Measurements from ENCODE around the gene ENPP1. TPM values are rescaled to one million over a fixed set of nuclear protein-coding genes. Genes with fewer than 3 reads are reported as not detected.

The ENPP1 gene
- total and polyA plus RNA-seq, 8 donors: 1.6 to 2.5 (median 2.0) TPM

GRCh38 chr6:131916847-131917246, 109.0 kb downstream of the ENPP1 start:
- TF ChIP-seq CTCF (IDR thresholded peaks at IDR 0.05): no peak
- ATAC-seq: no peak
- intact Hi-C loops (cut with DNase I): no loop called here

GRCh38 chr6:131917318-131917717, 109.5 kb downstream of the ENPP1 start:
- no peaks in the 10 kb centered on the region for H3K4me1 ChIP-seq
- no peaks in the 10 kb centered on the region for H3K9me3 ChIP-seq
- peaks cover 10 to 39% of the 10 kb centered on the region in 2 donors for H3K27me3 ChIP-seq
- intact Hi-C loops (cut with DNase I): no loop called here
- DNase-seq (no peak), ATAC-seq (no peak)
- no peaks in the 10 kb centered on the region for H3K36me3 ChIP-seq
- H3K4me3 ChIP-seq: no peak overlapping the region
- TF ChIP-seq CTCF (IDR thresholded peaks at IDR 0.05): no peak
- H3K27ac ChIP-seq: no peak overlapping the region

More at GRCh38 chr6:131916847-131917246, 109.0 kb downstream of the ENPP1 start:
- H3K27ac ChIP-seq: no peak overlapping the region
- no peaks in the 10 kb centered on the region for H3K4me1 ChIP-seq
- H3K27me3 ChIP-seq: peaks cover 11 to 44% of the 10 kb centered on the region in 2 donors
- H3K9me3 ChIP-seq: no peaks in the 10 kb centered on the region
- no peak for DNase-seq
- H3K4me3 ChIP-seq: no peak overlapping the region
- no peaks in the 10 kb centered on the region for H3K36me3 ChIP-seq

- Histone ChIP-seq H3K4me3 (no peak overlapping the region), H3K9me3 (no peaks in the 10 kb centered on the region), H3K4me1 (no peaks in the 10 kb centered on the region), H3K27me3 (peaks cover 4 to 32% of the 10 kb centered on the region in 2 donors), H3K36me3 (no peaks in the 10 kb centered on the region), H3K27ac (no peak overlapping the region)
- DNase-seq (no peak), ATAC-seq (no peak)
- TF ChIP-seq CTCF (IDR thresholded peaks at IDR 0.05): no peak
- intact Hi-C loops (cut with DNase I): no loop called here
Observed at GRCh38 chr6:131917763-131918649, 110.2 kb downstream of the ENPP1 start.

- TF ChIP-seq CTCF (IDR thresholded peaks at IDR 0.05): no peak
- no peaks in the 10 kb centered on the region for H3K36me3 ChIP-seq
- ATAC-seq (no peak), DNase-seq (peak in 1 of 4 donors; percentile 39)
- H3K4me3 ChIP-seq: no peak overlapping the region
- H3K27ac ChIP-seq: no peak overlapping the region
- H3K27me3 ChIP-seq: peaks cover 0 to 24% of the 10 kb centered on the region in 2 donors
- intact Hi-C loops (cut with DNase I): no loop called here
- no peaks in the 10 kb centered on the region for H3K4me1 ChIP-seq
- H3K9me3 ChIP-seq: peaks cover 0 to 5% of the 10 kb centered on the region in 2 donors
Observed at GRCh38 chr6:131918650-131919355, 111.0 kb downstream of the ENPP1 start.

GRCh38 chr6:131920656-131921055, 112.8 kb downstream of the ENPP1 start:
- ATAC-seq: no peak
- H3K27me3 ChIP-seq: peaks cover 0 to 16% of the 10 kb centered on the region in 2 donors
- intact Hi-C loops (cut with DNase I): no loop called here

More at GRCh38 chr6:131920656-131921055, 112.8 kb downstream of the ENPP1 start:
- DNase-seq: no peak
- H3K4me3 ChIP-seq: no peak overlapping the region
- H3K36me3 ChIP-seq: no peaks in the 10 kb centered on the region
- no peaks in the 10 kb centered on the region for H3K4me1 ChIP-seq
- no peak for TF ChIP-seq CTCF (IDR thresholded peaks at IDR 0.05)
- H3K9me3 ChIP-seq: peaks cover 0 to 5% of the 10 kb centered on the region in 2 donors
- no peak overlapping the region for H3K27ac ChIP-seq
